A549 treated with DMSO at 1 μM for 4 hours (cell line): ENCODE data around the gene UPK1B. TPM values are rescaled to one million over a fixed set of nuclear protein-coding genes. Genes with fewer than 3 reads are reported as not detected.

Experiments used
- total RNA-seq: library from RNA; stranded (reverse); fragments of 200-300 nt; extraction: Qiagen RNA extraction; gene quantifications from 5 replicates; pipeline ENCODE4 v1.2.3, GENCODE V29; 2022; ENCODE audit warnings: low read depth

The UPK1B gene
- total RNA-seq: 9.5 to 14.2 TPM (median 12.1 TPM) in 5 replicates

GRCh38 chr3:119173325-119173724 is at the start of gene UPK1B:
Gene UPK1B, plus strand, starts transcription at chr3:119173598. Its CDS starts 13,144 bp downstream, at chr3:119186742.

DNA sequence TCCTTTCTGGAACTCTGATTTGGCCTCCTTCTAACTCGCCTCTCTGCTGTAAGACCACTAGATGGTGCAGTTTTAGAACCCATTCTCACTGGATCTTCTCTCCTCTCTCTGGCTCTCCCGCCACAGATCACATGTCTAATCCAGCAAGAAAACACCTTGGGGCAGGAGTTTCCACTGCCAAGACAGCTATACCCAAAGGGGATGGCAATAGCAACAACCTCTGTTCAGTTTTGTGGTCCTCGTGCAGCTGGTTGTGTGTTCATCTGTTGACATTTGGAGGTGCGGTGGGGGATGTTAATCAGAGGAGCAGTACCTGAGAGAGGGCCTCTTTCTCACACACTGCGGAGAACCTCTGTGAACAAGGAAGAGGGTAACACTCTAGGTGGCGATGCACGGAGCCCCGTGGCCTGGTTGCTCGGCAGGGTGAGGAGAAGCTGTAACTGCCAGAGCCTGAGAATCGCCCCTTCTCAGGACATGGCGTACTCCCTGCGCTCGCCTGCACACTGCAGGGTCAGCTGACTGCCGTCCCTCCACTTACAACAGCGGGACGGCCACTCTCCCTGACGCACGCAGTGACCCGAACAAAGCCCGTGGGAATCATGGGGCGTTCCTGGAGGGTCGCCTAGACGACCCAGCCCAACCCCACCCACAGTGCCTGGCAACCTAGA is 27.8 kb upstream of the UPK1B start, which contains the start of gene TEX55:
Gene TEX55, plus strand, starts transcription at position 666 of the 668 bp plus-strand sequence. CDS start 25 bp downstream, outside the sequence.

DNA sequence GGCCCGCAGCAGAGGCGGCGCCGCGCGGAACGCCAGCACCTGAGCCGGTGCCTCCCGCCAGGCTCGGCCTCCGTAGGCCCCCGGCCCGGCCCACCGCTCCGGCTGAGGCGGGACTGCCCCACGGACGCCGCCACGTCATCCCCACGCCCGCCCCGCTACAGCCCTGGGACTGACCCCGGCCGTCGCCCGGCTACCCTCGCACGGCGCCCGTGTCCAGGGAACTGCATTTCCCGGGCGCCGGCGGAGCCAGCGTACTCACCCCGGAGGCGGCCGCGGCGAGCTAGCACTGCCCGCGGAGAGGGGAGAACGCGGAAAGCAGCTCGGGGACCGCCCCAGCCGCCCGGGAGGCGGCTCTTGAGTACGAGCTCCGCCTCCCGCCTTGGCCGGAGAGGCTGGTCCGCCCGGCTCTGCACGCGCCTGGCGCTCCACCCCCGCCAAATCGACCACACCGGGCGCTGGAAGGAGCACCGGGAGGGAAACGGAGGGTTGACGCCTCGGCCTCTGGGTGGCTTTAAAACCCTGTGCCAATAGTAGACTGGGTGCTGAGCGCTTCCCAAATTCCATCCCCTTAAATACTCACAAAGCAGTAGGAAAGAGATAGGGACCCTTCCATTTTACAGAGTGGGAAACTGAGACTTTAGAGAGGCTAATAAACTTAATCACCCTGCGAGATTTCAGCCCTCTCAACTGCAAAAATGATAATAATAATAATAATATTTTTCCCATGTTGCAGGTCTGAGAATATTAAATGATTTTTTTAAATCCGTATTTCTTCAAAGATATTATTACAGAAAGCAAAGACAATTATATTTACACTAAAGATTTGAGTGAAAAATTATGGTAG is 67.4 kb downstream of the UPK1B start, which contains the start of gene B4GALT4:
Gene B4GALT4, minus strand, starts transcription at position 288 of the 844 bp plus-strand sequence. CDS start 10,779 bp downstream, outside the sequence.

Other genes with a start within 250 kb of the UPK1B start
- 4.7 to 5.5 TPM (median 5.0 TPM) in 5 replicates for gene IGSF11, start 138.8 kb upstream of the UPK1B start, total RNA-seq
- not detected in 5 replicates for gene TEX55, start 27.4 kb upstream of the UPK1B start, total RNA-seq
- gene B4GALT4, start 67.3 kb downstream of the UPK1B start, total RNA-seq: 80.6 to 116 TPM (median 112 TPM) in 5 replicates
- gene ARHGAP31, start 120.8 kb downstream of the UPK1B start, total RNA-seq: 0.94 to 2.0 TPM (median 1.5 TPM) in 5 replicates